Erythroblast (primary cell): ENCODE data around the gene MYH7B.

Source experiments
- GATA1 ChIP-seq: IDR thresholded peaks from 2 replicates; pipeline ENCODE4 v1.6.1; 2011; ENCODE audit warnings: low read depth, mild to moderate bottlenecking, control low read depth, low read length, moderate library complexity
- POLR2A ChIP-seq: IDR thresholded peaks from 2 replicates; pipeline ENCODE4 v1.6.1; 2011; ENCODE audit warnings: mild to moderate bottlenecking, low read length

- no peak for TF ChIP-seq POLR2A
- TF ChIP-seq GATA1, result no peak
These were observed 30.0 kb downstream of the MYH7B start for GRCh38 chr20:34985461-34986310.
